ENCODE results near the gene USH1C. TPM values are rescaled to one million over a fixed set of nuclear protein-coding genes. Genes with fewer than 3 reads are reported as not detected.

Gene USH1C
- total RNA-seq, 3 donors from 2014 or later (not counting 1 experiment from before 2014, with no cell fraction given), result not detected

- Mint-ChIP-seq H3K36me3 (no peaks in the 10 kb centered on the region), H3K9me3 (no peaks in the 10 kb centered on the region), H3K27ac (no peak overlapping the region), H3K27me3 (ENCODE audit: low read depth in 2 of 2) (no peaks in the 10 kb centered on the region), H3K4me1 (no peaks in the 10 kb centered on the region), H3K4me3 (no peak overlapping the region)
- DNase-seq (no peak), ATAC-seq (no peak)
- Histone ChIP-seq H3K27ac (ENCODE audit: low read length) (no peak overlapping the region), H3K9me3 (ENCODE audit: control insufficient read depth, insufficient read depth, low read length) (no peaks in the 10 kb centered on the region), H3K36me3 (ENCODE audit: control insufficient read depth, insufficient read depth, low read length) (no peaks in the 10 kb centered on the region), H3K4me3 (ENCODE audit: low read length) (no peak overlapping the region), H3K27me3 (ENCODE audit: control insufficient read depth, insufficient read depth, low read length) (no peaks in the 10 kb centered on the region), H3K4me1 (ENCODE audit: control insufficient read depth, insufficient read depth, low read length) (no peaks in the 10 kb centered on the region)
- intact Hi-C loops (cut with micrococcal nuclease), result no loop called here
- 84% methylated on average over 9 of the region's 11 CpGs for WGBS (ENCODE audit: insufficient coverage)
- no peak for TF ChIP-seq CTCF (IDR thresholded peaks at IDR 0.05)
Measured at GRCh38 chr11:17463546-17464174, 80.6 kb downstream of the USH1C start.

GRCh38 chr11:17462940-17463339 is 81.3 kb downstream of the USH1C start:
- no peaks in the 10 kb centered on the region for H3K9me3 ChIP-seq (ENCODE audit: control insufficient read depth, insufficient read depth, low read length)
- no peak for TF ChIP-seq CTCF (IDR thresholded peaks at IDR 0.05)
- no peaks in the 10 kb centered on the region for H3K4me1 ChIP-seq (ENCODE audit: control insufficient read depth, insufficient read depth, low read length)
- DNase-seq (no peak), ATAC-seq (no peak)
- no peak overlapping the region for H3K27ac ChIP-seq (ENCODE audit: low read length)
- no peaks in the 10 kb centered on the region for H3K27me3 ChIP-seq (ENCODE audit: control insufficient read depth, insufficient read depth, low read length)
- intact Hi-C loops (cut with micrococcal nuclease), result no loop called here
- Mint-ChIP-seq H3K4me3 (no peak overlapping the region), H3K4me1 (no peaks in the 10 kb centered on the region), H3K36me3 (no peaks in the 10 kb centered on the region), H3K9me3 (no peaks in the 10 kb centered on the region), H3K27me3 (ENCODE audit: low read depth in 2 of 2) (peaks cover 0 to 2% of the 10 kb centered on the region in 2 donors), H3K27ac (no peak overlapping the region)
- H3K4me3 ChIP-seq (ENCODE audit: low read length), result no peak overlapping the region
- WGBS (ENCODE audit: insufficient coverage), result 87% methylated on average over 11 of the region's 13 CpGs
- no peaks in the 10 kb centered on the region for H3K36me3 ChIP-seq (ENCODE audit: control insufficient read depth, insufficient read depth, low read length)

- H3K4me1 ChIP-seq (ENCODE audit: control insufficient read depth, insufficient read depth, low read length), result no peaks in the 10 kb centered on the region
- WGBS (ENCODE audit: insufficient coverage), result 87% methylated on average over 12 of the region's 12 CpGs
- H3K27ac ChIP-seq (ENCODE audit: low read length), result no peak overlapping the region
- Mint-ChIP-seq H3K27ac (no peak overlapping the region), H3K36me3 (no peaks in the 10 kb centered on the region), H3K4me1 (no peaks in the 10 kb centered on the region), H3K9me3 (no peaks in the 10 kb centered on the region), H3K27me3 (ENCODE audit: low read depth in 2 of 2) (peaks cover 5 to 16% of the 10 kb centered on the region in 2 donors), H3K4me3 (no peak overlapping the region)
- H3K36me3 ChIP-seq (ENCODE audit: control insufficient read depth, insufficient read depth, low read length), result no peaks in the 10 kb centered on the region
- ATAC-seq, result no peak
- no peaks in the 10 kb centered on the region for H3K9me3 ChIP-seq (ENCODE audit: control insufficient read depth, insufficient read depth, low read length)
- no peak overlapping the region for H3K4me3 ChIP-seq (ENCODE audit: low read length)
- no peaks in the 10 kb centered on the region for H3K27me3 ChIP-seq (ENCODE audit: control insufficient read depth, insufficient read depth, low read length)
- TF ChIP-seq CTCF (IDR thresholded peaks at IDR 0.05), result no peak
- intact Hi-C loops (cut with micrococcal nuclease), result no loop called here
- DNase-seq, result no peak
Measured at GRCh38 chr11:17460406-17460805, 83.8 kb downstream of the USH1C start.

All from natural killer cell (primary cell).